Measurements from ENCODE around the gene TMC6.
"Not testable (repeated sequence)": the region's sequence is repeated elsewhere in the genome, so short reads cannot be mapped to it uniquely, and the experiment has no call there.

TMC6 gene

GRCh38 chr17:78154903-78155811 lies 26.6 kb upstream of the TMC6 start:
- no peak for DNase-seq (ENCODE audit: low read depth)

GRCh38 chr17:78151514-78152008 lies 23.0 kb upstream of the TMC6 start:
- DNase-seq (ENCODE audit: low read depth) = no peak

- DNase-seq (ENCODE audit: low read depth) = no peak
Measured at GRCh38 chr17:78148286-78149016, 19.9 kb upstream of the TMC6 start.

GRCh38 chr17:78147315-78147998 lies 18.9 kb upstream of the TMC6 start:
- DNase-seq (ENCODE audit: low read depth) = no peak

- no peak for DNase-seq (ENCODE audit: low read depth)
Measured at GRCh38 chr17:78146881-78147280, 18.3 kb upstream of the TMC6 start.

GRCh38 chr17:78146471-78146869 lies 17.9 kb upstream of the TMC6 start:
- no peak for DNase-seq (ENCODE audit: low read depth)

GRCh38 chr17:78144736-78145641 lies 16.4 kb upstream of the TMC6 start:
- no peak for DNase-seq (ENCODE audit: low read depth)

GRCh38 chr17:78144147-78144719 lies 15.7 kb upstream of the TMC6 start:
- no peak for DNase-seq (ENCODE audit: low read depth)

- no peak for DNase-seq (ENCODE audit: low read depth)
Measured at GRCh38 chr17:78143214-78144146, 14.9 kb upstream of the TMC6 start.

GRCh38 chr17:78142119-78142861 lies 13.7 kb upstream of the TMC6 start:
- no peak for DNase-seq (ENCODE audit: low read depth)

GRCh38 chr17:78141437-78142118 lies 13.0 kb upstream of the TMC6 start:
- DNase-seq (ENCODE audit: low read depth) = no peak

- peak; percentile 92 for DNase-seq (ENCODE audit: low read depth)
Measured at GRCh38 chr17:78140169-78141051, 11.9 kb upstream of the TMC6 start.

- DNase-seq (ENCODE audit: low read depth) = not testable (repeated sequence)
Measured at GRCh38 chr17:78139861-78140168, 11.3 kb upstream of the TMC6 start.

GRCh38 chr17:78138204-78139060 lies 9.9 kb upstream of the TMC6 start:
- no peak for DNase-seq (ENCODE audit: low read depth)

- DNase-seq (ENCODE audit: low read depth) = no peak
Measured at GRCh38 chr17:78137392-78138203, 9.0 kb upstream of the TMC6 start.
